Mesenteric fat pad (tissue), 1 donor: ENCODE data around the gene MARCHF5. TPM values are rescaled to one million over a fixed set of nuclear protein-coding genes. Genes with fewer than 3 reads are reported as not detected.

Experiments used
- DNase-seq: peaks from one replicate; pipeline ENCODE4 v3.0.0-alpha.2; 2020; ENCODE audit warnings: low spot score
- long read RNA-seq: library from polyadenylated mRNA; unstranded; transcript quantifications from one replicate; pipeline ENCODE4 v2.0.0, GENCODE V29; 2020
- total RNA-seq: library from RNA; stranded (reverse); fragmentation: NEBNext Ultra II Directional; extraction: Animal tissue kit (Norgen Biotek cat#: 25700); gene quantifications from one replicate; pipeline ENCODE4 v1.2.1, GENCODE V29; 2021
- donor health status: DM: yes; HTN: yes; CAD: no.

MARCHF5 gene, protein sequence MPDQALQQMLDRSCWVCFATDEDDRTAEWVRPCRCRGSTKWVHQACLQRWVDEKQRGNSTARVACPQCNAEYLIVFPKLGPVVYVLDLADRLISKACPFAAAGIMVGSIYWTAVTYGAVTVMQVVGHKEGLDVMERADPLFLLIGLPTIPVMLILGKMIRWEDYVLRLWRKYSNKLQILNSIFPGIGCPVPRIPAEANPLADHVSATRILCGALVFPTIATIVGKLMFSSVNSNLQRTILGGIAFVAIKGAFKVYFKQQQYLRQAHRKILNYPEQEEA
- 52.7 TPM for total RNA-seq
- long read RNA-seq, transcript MARCH5-201 (6 exons, 3,926 nt) = major isoform, 181 of 201 reads
- long read RNA-seq, partial matches to known transcripts = 5 of 201 reads
- long read RNA-seq, other reads (novel, unspliced or antisense) = 15 of 201 reads

DNA sequence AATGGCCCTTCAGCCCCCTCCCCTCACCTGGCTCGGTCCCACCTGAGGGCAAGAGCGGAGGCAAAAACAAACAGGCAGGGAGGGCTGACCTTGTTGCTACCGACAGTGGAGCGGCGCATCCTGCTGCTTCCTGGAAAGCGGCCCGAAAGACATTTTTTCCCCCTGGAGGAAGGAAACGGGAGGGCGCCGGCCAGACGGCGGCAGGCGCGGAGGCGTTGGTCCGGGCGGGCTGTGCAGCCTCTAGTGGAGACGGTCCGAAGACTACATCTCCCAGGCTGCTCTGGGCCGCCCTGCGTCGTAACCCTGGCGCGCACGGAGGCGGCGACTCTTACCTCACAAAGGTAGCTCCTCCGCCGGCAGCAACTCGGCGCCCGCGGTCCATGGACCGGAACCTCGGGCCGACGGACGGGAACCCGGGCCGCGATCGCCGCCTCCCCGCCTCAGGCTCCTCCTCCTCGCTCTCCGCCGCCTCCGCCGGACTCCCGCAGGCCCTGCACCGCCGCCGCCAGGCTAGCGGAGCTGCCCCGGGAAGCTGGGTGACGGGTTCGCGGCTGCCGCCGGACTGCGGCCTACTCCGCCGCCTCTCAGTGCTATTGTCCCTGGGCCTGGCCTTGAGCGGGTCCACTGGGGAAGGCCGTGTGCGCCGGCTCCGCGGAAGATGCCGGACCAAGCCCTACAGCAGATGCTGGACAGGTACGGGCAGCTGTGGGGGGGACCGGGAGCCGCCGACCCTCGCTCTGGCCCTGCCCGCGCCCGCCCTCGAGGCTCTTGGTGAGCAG, at the start of gene MARCHF5, which contains the start of gene CPEB3:
Gene MARCHF5, plus strand, starts transcription at position 331 of the 779 bp plus-strand sequence. Its CDS starts 328 bp downstream, at position 659.
Gene CPEB3, minus strand, starts transcription at position 242 of the 779 bp plus-strand sequence. CDS start 50,728 bp downstream, outside the sequence.
- peak; percentile 98 for DNase-seq

DNA sequence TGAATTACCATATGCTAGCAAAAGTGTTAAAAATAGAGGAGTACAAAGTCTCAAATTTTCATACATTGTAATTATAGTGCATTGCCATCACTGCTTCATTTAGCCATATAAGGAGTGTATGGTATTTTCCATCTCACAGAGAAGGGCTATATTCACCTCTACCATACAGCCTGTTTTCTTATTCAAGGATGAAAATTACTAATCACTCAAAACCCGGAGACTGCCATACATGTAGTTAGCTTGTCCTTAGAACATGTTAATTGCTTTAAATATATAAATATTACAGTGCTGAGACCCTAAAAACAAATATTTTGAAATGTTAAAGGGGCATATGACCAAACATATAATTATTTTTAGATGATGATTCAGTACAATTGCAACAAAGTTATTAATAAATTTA, 49.5 kb upstream of the MARCHF5 start:
- DNase-seq = no peak

GRCh38 chr10:92242380-92242779, 48.6 kb upstream of the MARCHF5 start:
- no peak for DNase-seq

- DNase-seq = no peak
Observed at GRCh38 chr10:92242910-92243671, 47.9 kb upstream of the MARCHF5 start.

GRCh38 chr10:92244796-92245195, 46.2 kb upstream of the MARCHF5 start:
- DNase-seq = no peak

DNA sequence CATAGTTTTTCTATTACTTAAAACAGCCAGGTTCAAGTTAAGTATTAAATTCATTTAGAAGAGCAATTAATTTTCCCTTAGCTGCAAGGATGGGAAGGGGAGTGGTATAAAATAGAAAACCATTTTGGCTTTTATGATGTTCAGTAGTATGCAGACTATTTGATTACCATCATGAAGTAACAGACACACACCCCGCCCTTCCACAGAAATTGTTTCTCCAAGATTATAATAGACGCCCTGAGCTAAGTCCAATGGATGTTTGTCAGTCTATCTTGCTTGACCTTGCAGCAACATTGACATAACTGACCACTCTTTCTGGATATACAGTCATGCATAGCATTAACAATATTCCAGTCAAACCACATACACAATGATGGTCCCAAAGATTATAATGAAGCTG, 42.4 kb upstream of the MARCHF5 start:
- no peak for DNase-seq

DNA sequence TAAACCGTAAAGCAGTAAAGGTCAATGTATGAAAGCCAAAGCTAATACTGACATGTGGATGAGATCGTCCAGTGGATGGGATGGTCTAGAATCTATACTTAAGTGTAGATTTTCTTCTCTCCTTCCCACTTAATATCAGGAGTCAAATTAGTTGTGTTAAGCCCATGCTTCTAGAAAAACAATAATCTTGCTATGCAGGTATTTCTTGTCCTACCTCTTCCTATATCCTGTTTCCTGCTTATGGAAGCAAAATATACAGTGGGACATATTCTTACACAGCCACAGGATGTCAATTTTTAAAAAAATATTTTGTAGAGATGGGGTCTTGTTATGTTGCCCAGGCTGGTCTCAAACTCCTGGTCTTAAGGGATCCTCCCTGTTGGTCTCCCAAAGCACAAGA, 27.6 kb upstream of the MARCHF5 start:
- no peak for DNase-seq

DNA sequence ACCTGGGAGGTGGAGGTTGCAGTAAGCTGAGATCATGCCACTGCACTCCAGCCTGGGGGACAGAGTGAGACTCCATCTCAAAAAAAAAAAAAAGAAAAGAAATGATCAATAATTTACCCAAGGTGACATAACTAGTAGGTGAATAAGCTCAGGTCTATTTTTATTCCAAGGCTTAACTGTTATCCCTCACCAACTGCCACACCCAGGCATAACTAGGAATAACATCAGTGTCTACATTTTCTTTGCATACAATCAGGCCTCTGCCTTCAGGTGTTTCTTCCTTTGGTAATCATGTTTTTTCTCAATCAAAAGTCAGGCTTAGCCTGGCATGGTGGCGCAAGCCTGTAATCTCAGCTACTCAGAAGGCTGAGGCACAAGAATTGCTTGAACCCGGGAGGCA, 26.7 kb upstream of the MARCHF5 start:
- no peak for DNase-seq

DNA sequence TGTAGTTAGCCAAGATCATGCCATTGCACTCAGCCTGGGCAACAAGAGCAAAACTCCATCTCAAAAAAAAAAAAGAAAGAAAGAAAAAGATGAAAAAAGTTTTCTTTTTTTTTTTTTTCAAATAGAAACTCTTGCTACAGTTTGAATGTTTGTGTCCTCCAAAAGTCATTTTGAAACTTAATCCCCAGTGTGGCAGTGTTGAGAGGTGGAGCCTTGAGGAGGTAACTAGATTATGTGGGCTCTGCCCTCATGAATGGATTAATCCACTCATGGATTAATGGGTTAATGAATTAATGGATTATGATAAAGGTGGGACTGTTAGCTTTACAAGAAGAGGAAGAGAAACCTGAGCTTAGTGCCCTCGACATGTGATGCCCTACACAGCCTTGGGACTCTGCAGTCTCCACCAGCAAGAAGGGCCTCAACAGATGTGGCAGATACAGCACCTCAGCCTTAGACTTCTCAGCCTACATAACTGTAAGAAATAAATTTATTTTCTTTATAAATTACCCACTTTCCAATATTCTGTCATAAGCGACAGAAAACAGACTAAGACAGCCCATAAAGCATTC, 25.2 kb upstream of the MARCHF5 start:
- no peak for DNase-seq

GRCh38 chr10:92267343-92267742, 23.6 kb upstream of the MARCHF5 start:
- no peak for DNase-seq

DNA sequence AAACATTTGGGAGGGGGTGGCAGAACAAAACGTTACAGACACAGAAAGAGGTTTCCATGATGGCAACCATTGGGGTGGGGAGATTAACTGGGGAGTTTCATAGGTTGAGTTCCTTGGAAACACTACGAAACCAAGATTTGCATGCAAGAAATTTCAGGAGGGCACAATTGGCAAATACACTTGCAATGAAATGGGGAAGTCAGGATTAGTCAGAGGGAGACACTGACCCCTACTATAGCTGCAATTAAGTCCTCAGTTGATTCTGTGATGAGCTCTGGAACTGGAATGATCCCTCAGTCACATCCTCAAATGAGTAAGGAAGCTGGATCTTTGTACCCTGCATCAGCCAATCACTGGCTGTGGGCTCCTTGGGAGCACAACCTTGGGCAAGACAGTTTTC, 22.2 kb upstream of the MARCHF5 start:
- no peak for DNase-seq

- no peak for DNase-seq
Observed at GRCh38 chr10:92274071-92274470, 16.9 kb upstream of the MARCHF5 start.

DNA sequence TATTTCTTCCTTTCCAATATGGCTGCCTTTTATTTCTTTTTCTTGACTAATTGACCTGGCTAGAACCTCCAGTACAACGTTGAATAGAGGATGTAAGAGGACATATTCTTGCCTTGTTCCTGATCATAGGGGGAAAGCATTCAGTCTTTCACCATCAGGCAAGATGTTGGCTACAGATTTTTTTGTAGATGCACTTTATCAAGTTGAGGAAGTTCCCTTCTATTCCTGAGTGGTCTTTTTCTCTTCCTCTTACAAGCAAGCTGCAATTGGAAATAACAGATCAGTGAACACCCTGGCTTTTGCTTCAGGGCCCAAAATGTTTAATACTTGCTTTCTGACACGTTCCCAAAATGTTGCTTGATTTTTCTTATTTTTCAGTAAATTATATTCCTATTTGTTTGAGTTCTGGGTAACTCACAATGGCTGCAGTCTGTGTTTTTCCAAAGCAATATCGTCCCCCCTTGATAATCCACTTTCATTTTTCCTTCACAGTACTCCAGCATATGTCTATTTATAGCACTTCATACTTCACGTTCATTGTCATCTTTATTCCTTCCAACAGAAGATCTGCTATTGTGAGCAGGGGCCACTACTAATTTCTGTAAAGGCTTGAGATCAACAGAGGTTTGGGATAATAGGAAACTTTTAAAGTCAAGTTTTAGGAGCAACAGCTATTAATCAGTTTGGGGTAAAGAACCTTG, 11.8 kb upstream of the MARCHF5 start:
- no peak for DNase-seq

GRCh38 chr10:92284112-92284704, 6.8 kb upstream of the MARCHF5 start:
- no peak for DNase-seq

DNA sequence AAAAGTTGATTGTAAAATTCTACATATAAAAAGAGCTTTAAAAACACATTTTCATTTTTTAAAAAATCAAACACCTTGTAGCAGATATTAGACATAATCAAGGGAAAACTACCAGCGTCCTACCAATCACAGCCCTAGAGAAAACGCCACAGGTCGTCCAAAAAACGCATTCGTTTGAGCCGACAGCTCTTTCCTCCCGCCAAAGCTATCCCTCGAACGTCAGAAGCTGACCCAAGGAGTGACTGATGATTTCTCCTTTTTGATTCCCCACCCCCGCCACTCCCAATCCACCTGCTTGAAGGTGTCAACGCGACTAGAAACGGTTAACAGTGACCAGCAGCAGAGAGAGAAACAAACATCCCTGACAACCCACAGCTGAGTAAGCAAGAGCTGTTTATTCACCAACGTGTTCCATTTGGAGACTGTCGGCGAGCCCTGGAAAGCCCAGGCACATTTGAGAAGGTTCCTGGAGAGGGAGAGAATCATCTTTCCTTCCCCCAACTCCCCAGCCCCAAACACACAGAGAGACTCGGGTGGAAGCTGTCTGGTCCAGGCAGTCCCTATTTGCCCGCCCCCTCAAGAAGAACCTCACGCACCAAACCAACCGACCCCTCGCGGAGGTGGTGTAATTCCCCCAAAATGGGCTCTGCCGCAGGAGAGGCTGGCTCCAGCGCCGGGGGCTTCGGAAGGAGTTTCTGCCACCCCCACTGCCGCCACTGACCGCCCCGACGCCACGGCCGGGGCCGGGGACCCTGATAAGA, 711 bp upstream of the MARCHF5 start:
- DNase-seq = peak; percentile 85

DNA sequence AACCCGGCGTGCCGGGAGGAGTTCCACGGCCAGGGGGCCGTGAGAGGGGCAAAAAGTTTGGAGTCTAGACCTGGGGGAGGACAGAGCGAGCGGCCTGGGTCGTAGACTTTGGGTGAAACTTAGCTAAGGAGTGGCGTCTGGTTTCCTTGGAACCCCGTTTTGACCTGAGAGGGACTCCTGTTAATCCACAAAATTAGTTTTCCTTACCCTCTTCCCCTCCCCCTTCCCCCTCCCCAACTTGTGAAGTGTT, 574 bp downstream of the MARCHF5 start:
- no peak for DNase-seq

GRCh38 chr10:92291921-92292845, 1.2 kb downstream of the MARCHF5 start:
- DNase-seq = peak; percentile 76

GRCh38 chr10:92298487-92298886, 7.5 kb downstream of the MARCHF5 start:
- no peak for DNase-seq

DNA sequence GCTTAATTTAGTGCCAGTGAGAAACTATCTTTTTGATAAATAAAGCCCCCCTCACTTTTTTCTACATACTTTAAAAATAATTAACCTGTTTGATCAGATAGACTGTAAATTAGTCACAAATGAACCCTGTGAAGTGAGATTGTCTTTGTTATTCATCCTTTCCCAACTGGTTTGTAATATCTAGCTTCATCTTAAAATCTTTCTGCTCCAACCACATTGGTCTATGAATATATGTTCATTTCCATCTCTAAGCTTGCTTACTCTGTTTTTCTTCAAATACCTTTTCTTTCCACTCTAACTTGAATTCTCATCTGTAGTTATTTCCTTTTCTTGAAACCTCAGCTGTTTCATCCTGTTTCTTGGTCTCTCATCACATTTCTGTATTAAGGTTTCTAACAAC, 12.1 kb downstream of the MARCHF5 start:
- no peak for DNase-seq
